Subcutaneous adipose tissue (tissue), 4 donors: ENCODE results near the gene PTPRE. TPM values are rescaled to one million over a fixed set of nuclear protein-coding genes. Genes with fewer than 3 reads are reported as not detected.

Source experiments
- CTCF ChIP-seq: fragments of 450-650 bp; IDR thresholded peaks from one replicate; pipeline ENCODE4 v1.5.1; 2016; ENCODE audit warnings: low read depth, mild to moderate bottlenecking, control low read depth, antibody characterized with exemption, moderate library complexity
- total RNA-seq, 4 donors: library from RNA; depleted of rRNA; stranded (reverse); fragments of >200 nt; gene quantifications; one replicate each; pipeline ENCODE4 v1.1.0, GENCODE V29; 2016

Gene PTPRE
- total RNA-seq, 4 donors from 2014 or later, result 10.7 to 66.8 (median 27.9) TPM

- TF ChIP-seq CTCF, result no peak
Observed at GRCh38 chr10:128124813-128125403, 218.0 kb downstream of the PTPRE start.

DNA sequence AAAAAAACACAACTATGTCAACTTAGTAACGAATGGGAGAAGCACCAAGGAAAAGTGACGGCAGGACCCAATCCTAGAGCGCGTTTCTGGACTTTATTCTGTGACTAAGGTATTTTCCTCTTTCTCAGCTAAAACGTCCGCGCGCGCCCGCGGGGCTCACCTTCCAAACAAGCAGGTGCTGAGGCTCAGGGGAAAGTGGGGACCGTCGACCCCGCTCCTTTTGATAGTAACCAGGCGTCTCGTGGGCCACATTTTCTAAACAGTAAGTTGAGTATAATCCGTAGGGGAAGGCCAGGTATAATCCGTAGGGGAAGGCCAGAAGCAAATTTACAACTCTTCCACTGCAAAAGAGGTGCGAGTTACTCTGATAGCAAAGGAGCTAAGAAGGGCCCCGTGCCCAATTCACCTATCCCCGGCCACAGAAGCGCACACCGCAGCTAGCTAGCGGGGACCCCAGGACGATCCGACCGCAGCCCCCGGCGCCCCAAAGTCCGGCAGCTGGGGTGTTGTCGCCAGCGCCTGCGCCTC is 218.6 kb downstream of the PTPRE start:
- no peak for TF ChIP-seq CTCF

GRCh38 chr10:128125944-128126764 is 219.3 kb downstream of the PTPRE start, which contains the start of gene MKI67:
TSS of gene MKI67 (minus strand) at chr10:128126423. CDS start at chr10:128125667, 756 bp downstream.
- TF ChIP-seq CTCF, result no peak

DNA sequence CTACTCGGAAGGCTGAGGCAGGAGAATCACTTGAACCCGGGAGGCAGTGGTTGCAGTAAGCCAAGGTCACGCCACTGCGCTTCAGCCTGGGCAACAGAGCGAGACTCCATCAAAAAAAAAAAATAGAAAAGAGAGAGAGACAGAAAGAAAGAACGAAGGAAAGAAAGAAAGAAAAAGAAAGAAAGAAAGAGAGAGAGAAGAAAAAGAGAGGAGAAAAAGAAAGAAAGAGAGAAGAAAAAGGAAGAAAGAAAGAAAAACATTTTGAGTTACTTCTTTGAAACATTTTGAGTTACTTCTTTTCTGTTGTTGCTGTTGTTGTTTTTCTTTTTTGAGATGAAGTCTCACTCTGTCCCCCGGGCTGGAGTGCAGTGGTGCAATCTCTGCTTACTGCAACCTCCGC is 221.7 kb downstream of the PTPRE start:
- TF ChIP-seq CTCF, result no peak

DNA sequence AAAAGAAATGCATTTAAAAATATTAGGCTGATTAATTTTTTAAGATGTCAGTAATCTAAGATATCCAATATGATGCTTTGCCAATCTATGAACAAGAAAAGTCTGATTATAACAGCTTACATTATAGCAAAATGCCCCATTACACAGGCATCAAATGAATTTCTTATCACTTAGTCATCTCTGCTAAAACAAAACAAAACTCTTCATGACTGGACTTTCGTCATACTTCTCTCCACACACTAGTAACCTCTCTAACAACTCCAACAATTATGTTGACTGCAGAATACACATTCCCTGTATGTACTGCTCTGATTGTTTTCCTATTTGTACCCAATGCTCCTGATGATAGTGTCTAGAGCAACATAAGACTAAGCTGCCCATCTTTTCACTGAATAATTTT is 223.1 kb downstream of the PTPRE start:
- no peak for TF ChIP-seq CTCF

Other genes with a start within 250 kb of the PTPRE start
- under 1 TPM in 1 of 4 donors, not detected in 3; 0.22 TPM for gene FOXI2, start 169.9 kb upstream of the PTPRE start, total RNA-seq
- not detected for gene CLRN3, start 14.2 kb upstream of the PTPRE start, total RNA-seq
- gene MKI67, start 219.3 kb downstream of the PTPRE start, total RNA-seq, result 1 to 10 TPM in 2 of 4 donors, under 1 TPM in 2; 0.49 to 6.5 (median 3.1) TPM